ENCODE results near the gene UPK2.

Gene UPK2

DNA sequence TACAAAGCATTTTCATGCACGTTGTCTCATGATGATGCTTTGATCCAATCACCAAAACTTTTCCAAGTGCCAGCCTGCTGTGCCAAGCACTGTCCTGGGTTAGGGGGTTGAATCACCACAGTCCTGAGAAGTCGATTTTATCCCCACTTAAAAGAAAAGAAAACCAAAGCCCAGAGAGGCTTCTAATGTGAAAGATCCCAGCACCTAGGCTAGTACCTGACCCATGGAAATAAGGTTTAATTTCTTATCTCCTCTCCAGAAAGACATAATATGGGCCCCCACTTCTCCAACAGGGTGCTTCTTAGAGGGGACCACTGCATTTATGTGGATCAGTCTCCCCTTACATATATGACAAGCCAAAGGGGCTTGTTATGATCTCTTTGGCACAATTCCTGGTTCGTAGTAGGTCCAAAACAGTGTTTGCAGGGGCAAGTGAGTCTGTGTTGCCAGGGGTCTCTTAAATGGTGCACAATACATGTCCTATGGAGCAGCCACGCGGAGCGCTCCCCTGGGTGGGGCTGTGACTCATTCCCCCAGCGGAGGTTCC is 28.5 kb upstream of the UPK2 start:
- TF ChIP-seq ZFX (IDR thresholded peaks at IDR 0.05): no peak
- TF ChIP-seq, protein P1, sequence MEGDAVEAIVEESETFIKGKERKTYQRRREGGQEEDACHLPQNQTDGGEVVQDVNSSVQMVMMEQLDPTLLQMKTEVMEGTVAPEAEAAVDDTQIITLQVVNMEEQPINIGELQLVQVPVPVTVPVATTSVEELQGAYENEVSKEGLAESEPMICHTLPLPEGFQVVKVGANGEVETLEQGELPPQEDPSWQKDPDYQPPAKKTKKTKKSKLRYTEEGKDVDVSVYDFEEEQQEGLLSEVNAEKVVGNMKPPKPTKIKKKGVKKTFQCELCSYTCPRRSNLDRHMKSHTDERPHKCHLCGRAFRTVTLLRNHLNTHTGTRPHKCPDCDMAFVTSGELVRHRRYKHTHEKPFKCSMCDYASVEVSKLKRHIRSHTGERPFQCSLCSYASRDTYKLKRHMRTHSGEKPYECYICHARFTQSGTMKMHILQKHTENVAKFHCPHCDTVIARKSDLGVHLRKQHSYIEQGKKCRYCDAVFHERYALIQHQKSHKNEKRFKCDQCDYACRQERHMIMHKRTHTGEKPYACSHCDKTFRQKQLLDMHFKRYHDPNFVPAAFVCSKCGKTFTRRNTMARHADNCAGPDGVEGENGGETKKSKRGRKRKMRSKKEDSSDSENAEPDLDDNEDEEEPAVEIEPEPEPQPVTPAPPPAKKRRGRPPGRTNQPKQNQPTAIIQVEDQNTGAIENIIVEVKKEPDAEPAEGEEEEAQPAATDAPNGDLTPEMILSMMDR (conservative IDR thresholded peaks at IDR 0.05): no peak
- peak overlapping the region; percentile 98 for H3K27ac ChIP-seq

DNA sequence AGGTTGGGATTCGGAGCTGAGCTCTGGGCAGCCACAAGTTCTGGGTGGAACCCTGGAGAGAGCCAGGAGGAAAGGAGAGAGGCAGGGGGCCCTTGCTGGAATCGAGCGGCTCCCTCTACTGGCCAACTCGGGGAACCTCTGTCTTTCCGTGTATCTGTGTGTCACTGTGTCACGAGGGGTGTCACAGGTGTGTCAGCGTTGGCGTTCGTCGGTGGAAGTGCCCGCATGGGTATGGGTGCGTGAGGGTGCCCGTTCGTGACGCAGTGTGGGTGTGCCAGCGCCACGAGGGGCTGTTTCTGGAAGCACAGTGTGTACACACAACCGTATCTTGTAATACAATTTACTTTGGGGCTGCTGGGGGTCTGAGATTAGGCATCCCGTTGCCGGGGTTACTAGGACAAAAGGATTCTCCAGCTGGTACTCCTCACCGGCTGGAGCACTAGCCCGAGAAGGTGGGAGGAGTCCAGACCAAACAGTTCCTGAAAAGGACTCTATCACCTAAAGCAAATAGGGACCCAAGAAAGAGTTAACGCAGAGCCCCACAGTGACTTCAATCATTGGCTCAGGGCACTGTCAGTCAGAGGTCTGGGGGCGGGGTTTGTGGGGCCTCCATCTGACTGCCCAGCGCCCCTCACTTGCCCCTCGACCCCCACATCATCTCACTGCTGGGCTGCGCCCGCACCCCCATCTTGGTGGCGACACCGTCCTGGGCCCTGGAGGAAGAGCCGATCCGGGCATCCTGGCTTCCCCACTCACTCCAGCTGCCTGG is 27.8 kb upstream of the UPK2 start:
- TF ChIP-seq, protein P1 (conservative IDR thresholded peaks at IDR 0.05): peak; percentile 98
- no peak for TF ChIP-seq ZFX (IDR thresholded peaks at IDR 0.05)
- peak overlapping the region; percentile 98 for H3K27ac ChIP-seq

DNA sequence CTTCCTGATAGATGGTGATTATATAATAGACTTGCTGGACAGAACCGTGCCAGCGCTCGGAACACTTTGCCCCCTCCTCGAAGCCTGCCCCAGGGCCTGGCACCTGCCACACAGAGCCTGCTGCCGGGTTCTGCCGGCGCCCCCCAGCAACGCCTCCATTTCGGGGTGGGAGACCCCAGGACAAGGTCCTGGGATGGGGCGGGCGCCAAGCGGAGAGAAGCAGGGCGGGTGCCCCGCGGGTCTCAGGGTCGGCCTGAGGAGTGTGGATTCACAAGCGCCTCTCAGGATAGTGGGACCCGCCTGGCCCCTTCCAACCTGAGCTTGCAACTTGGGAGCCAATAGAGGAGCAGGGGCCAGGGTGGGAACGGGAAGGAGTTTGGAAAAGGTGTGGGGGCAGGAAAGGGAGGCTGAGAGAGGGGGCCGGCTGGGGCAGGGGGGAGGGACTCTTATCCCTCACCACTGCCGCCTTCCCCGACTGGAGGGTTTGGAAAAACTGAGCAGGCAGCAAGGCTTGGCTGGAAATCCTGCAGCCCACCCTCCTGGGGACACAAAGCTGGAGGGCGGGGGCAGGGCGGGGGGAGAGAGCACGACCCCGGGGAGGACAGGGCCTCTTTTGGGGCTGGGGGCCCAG is 27.1 kb upstream of the UPK2 start:
- TF ChIP-seq ZFX (IDR thresholded peaks at IDR 0.05): no peak
- TF ChIP-seq, protein P1 (conservative IDR thresholded peaks at IDR 0.05): no peak
- H3K27ac ChIP-seq: peak overlapping the region; percentile 98

DNA sequence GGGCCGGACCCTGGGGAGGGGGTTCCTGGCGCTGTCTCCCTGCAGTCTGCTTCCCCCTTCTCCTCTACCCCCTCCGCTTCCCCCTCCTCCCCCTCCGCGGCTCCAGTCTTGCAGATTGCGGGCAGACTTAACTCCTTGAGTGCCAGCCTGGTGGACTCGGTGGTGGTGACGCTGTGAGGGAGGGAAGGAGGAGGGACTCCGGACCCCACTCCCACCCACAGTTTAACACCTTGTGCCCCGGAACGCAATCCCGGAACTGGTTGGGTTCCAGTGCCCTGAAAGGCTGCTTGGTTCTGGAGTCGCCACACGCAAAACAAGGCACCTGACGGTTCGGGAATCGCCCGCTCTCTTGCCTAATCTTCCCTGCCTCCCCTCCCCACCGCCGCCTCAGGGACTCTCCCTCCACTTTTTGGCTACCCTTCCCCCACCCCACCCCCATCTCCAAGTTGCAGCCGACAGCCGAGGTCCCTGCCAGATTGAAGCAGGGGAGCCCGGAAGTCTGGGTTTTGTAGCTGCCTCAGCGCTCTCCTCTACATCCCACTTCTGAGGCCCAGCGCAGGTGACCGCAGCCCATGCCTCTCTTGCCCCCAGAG is 26.5 kb upstream of the UPK2 start:
- peak overlapping the region; percentile 98 for H3K27ac ChIP-seq

DNA sequence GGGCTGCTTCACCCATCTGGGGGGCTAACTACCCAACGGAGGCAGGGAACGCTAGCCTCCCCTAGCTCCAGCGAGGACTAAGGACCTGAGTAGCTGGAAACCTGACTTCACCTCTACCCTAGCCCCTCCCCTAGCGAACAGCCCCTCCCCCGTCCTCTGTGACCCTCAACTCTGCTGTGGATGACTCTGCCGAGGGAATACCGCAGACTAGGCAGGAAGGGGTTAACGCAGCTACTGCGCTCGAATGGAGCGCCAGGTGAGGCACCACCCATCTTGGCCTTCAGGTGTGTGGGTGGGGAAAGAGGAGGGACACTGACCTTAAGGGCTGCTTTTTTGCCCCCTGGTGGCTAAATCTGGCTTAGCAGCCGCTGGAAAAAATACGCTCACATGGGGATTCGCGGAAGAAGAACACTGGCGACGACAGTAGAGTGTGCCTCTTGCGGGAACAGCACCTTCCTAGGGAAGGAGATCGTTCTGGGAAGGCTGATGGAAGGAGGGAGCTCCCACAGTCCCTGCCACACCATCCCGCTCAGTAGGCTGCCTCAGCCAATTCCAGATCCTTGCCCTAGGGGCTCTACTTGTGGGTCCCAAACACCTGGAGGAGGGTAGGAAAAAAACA is 25.9 kb upstream of the UPK2 start:
- H3K27ac ChIP-seq: peak overlapping the region; percentile 98
- TF ChIP-seq, protein P1 (conservative IDR thresholded peaks at IDR 0.05): peak; percentile 96
- no peak for TF ChIP-seq ZFX (IDR thresholded peaks at IDR 0.05)

More for the DNA sequence above, 26.5 kb upstream of the UPK2 start:
- TF ChIP-seq, protein P1 (conservative IDR thresholded peaks at IDR 0.05): no peak
- no peak for TF ChIP-seq ZFX (IDR thresholded peaks at IDR 0.05)

DNA sequence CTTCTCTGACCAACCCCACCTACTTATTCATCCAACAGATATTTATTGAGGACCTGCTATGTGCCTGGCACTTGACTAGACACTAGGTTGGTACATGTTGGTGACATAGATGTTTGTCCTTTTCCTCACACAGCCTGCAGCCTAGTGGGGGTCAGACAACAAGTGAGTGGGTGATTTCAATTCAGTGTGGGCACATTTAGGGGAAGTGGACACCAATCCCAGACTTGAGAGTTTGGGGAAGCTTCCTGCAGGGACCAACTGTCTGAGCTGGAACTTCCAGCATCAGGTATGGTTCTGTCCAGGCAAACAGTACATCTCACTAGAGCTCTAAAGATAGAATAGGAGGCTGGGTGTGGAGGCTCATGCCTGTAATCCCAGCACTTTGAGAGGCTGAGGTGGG is 24.5 kb upstream of the UPK2 start:
- TF ChIP-seq, protein P1 (conservative IDR thresholded peaks at IDR 0.05): no peak
- TF ChIP-seq ZFX (IDR thresholded peaks at IDR 0.05): no peak
- no peak overlapping the region for H3K27ac ChIP-seq

Measured in C4-2B (cell line).